Body of pancreas (tissue), 4 donors: ENCODE data around the gene HS1BP3. TPM values are rescaled to one million over a fixed set of nuclear protein-coding genes. Genes with fewer than 3 reads are reported as not detected.
A peak's percentile ranks its signal among the peaks of the same experiment; 100 is the strongest.

Experiments
- ATAC-seq: fragments of 150-250 bp; one replicate; pipeline ENCODE4 v1.9.1; 2016
- DNase-seq, 4 donors: peaks; one replicate each; pipeline ENCODE4 v3.0.0-alpha.2; 2019
- H3K27ac ChIP-seq, 4 donors: fragments of 200-600 bp; sonication (generic); 1 replicate in 3 of 4; 2 replicates in 1 of 4; pipeline versions ENCODE4 v1.5.1 to v1.6.1; 2016 to 2019; ENCODE audit warnings: mild to moderate bottlenecking in 1 of 4, mixed read lengths in 1 of 4, moderate library complexity in 1 of 4
- H3K27me3 ChIP-seq, 2 donors: fragments of 200-600 bp; sonication (generic); one replicate each; pipeline ENCODE4 v1.6.0; 2016; ENCODE audit warnings: mild to moderate bottlenecking in 1 of 2
- H3K36me3 ChIP-seq, 2 donors: fragments of 200-600 bp; sonication (generic); replicated peaks in 1 of 2; 2 replicates each; pipeline ENCODE4 v1.5.1; 2016; ENCODE audit warnings: low read depth in 2 of 2; ENCODE audit not compliant: insufficient read depth in 1 of 2
- H3K4me1 ChIP-seq: fragments of 200-600 bp; sonication (generic); one replicate; pipeline ENCODE4 v1.6.0; 2016
- H3K4me3 ChIP-seq, 2 donors: fragments of 200-600 bp; sonication (generic); 1 replicate in 1 of 2; 2 replicates in 1 of 2; pipeline ENCODE4 v1.5.1; 2016 to 2019
- H3K9me3 ChIP-seq, 3 donors: fragments of 200-600 bp; sonication (generic); 1 replicate in 2 of 3; 2 replicates in 1 of 3; pipeline ENCODE4 v1.5.1; 2016
- CTCF ChIP-seq, 7 experiments: fragments of 450-650 bp in 4 of 7; fragments of 200-600 bp in 3 of 7; sonication (generic) in 3 of 7; IDR thresholded peaks; one replicate each; pipeline ENCODE4 v1.5.1; 2016 to 2019; ENCODE audit warnings: antibody characterized with exemption in 7 of 7
- POLR2A ChIP-seq, 3 donors: fragments of 450-650 bp; IDR thresholded peaks; one replicate each; pipeline ENCODE4 v1.6.1; 2016; ENCODE audit warnings: antibody characterized with exemption in 3 of 3, mild to moderate bottlenecking in 2 of 3
- WGBS, 2 donors: methylation state at CpG; one replicate each; pipeline ENCODE4 v1.1.5; 2017; 5-methylcytosine and 5-hydroxymethylcytosine counted together
- intact Hi-C: fragments of 100-400 bp; cut with DNase I; formaldehyde crosslinking; loops from one replicate; pipeline ENCODE4 v1.15.1; 2023
- total RNA-seq, 2 donors: library from RNA; depleted of rRNA; stranded (reverse); fragments of >200 nt; gene quantifications; one replicate each; pipeline ENCODE4 v1.1.0, GENCODE V29; 2016

The HS1BP3 gene
- total RNA-seq, 2 donors from 2014 or later, result 21.1 to 23.1 TPM

- Histone ChIP-seq H3K27me3 (no peaks in the 10 kb centered on the region), H3K4me3 (no peak overlapping the region), H3K36me3 (peaks cover 0 to 1% of the 10 kb centered on the region in 2 donors), H3K4me1 (peaks cover 11% of the 10 kb centered on the region), H3K27ac (no peak overlapping the region), H3K9me3 (no peaks in the 10 kb centered on the region)
- TF ChIP-seq CTCF (IDR thresholded peaks at IDR 0.05) (no peak), POLR2A (IDR thresholded peaks at IDR 0.05) (no peak)
- 93 to 97% methylated on average over 4 of the region's 4 CpGs for WGBS, 2 donors
- ATAC-seq, result no peak
- no peak for DNase-seq
- intact Hi-C loops, result no loop called here
Measured at GRCh38 chr2:20687260-20687832, 36.4 kb upstream of the HS1BP3 start.

GRCh38 chr2:20684581-20685063 is 33.7 kb upstream of the HS1BP3 start:
- Histone ChIP-seq H3K4me3 (no peak overlapping the region), H3K27me3 (no peaks in the 10 kb centered on the region), H3K36me3 (peaks cover 0 to 1% of the 10 kb centered on the region in 2 donors), H3K27ac (no peak overlapping the region), H3K4me1 (peaks cover 1% of the 10 kb centered on the region), H3K9me3 (no peaks in the 10 kb centered on the region)
- 90 to 92% methylated on average over 6 of the region's 6 CpGs for WGBS, 2 donors
- no peak for TF ChIP-seq POLR2A (IDR thresholded peaks at IDR 0.05)
- no peak for TF ChIP-seq CTCF (IDR thresholded peaks at IDR 0.05)
- intact Hi-C loops, result no loop called here
- ATAC-seq (no peak), DNase-seq (no peak)

- ATAC-seq, result no peak
Measured at GRCh38 chr2:20682167-20682920, 31.4 kb upstream of the HS1BP3 start.

GRCh38 chr2:20680744-20681375 is 30.0 kb upstream of the HS1BP3 start:
- TF ChIP-seq POLR2A (IDR thresholded peaks at IDR 0.05), result no peak
- TF ChIP-seq CTCF (IDR thresholded peaks at IDR 0.05), result no peak
- Histone ChIP-seq H3K4me3 (no peak overlapping the region), H3K36me3 (no peaks in the 10 kb centered on the region), H3K27me3 (no peaks in the 10 kb centered on the region), H3K27ac (no peak overlapping the region), H3K4me1 (peaks cover 7% of the 10 kb centered on the region), H3K9me3 (no peaks in the 10 kb centered on the region)
- intact Hi-C loops, result no loop called here
- ATAC-seq (no peak), DNase-seq (no peak)
- 89 to 93% methylated on average over 7 to 10 of the region's 10 CpGs for WGBS, 2 donors

More at GRCh38 chr2:20682167-20682920, 31.4 kb upstream of the HS1BP3 start:
- 79 to 80% methylated on average over 7 of the region's 7 CpGs for WGBS, 2 donors
- Histone ChIP-seq H3K27ac (no peak overlapping the region), H3K4me3 (no peak overlapping the region), H3K9me3 (no peaks in the 10 kb centered on the region), H3K27me3 (no peaks in the 10 kb centered on the region), H3K36me3 (peaks cover 0 to 1% of the 10 kb centered on the region in 2 donors), H3K4me1 (no peaks in the 10 kb centered on the region)
- DNase-seq, result no peak
- intact Hi-C loops, result no loop called here
- TF ChIP-seq POLR2A (IDR thresholded peaks at IDR 0.05) (no peak), CTCF (IDR thresholded peaks at IDR 0.05) (peak in 6 of 7 experiments; percentile 11 to 51 (median 38))
